Urinary bladder (tissue), 4 donors: ENCODE results near the gene PGM3. TPM values are rescaled to one million over a fixed set of nuclear protein-coding genes. Genes with fewer than 3 reads are reported as not detected.

Experiments
- DNase-seq: peaks from one replicate; pipeline ENCODE4 v3.0.0-alpha.2; 2015; ENCODE audit errors: extremely low spot score
- H3K27ac ChIP-seq: one replicate; pipeline ENCODE4 v1.5.1; 2013; ENCODE audit warnings: low read depth, mild to moderate bottlenecking, moderate library complexity
- H3K36me3 ChIP-seq: one replicate; pipeline ENCODE4 v1.6.1; 2013; ENCODE audit warnings: mild to moderate bottlenecking, moderate library complexity; ENCODE audit not compliant: insufficient read depth
- H3K4me1 ChIP-seq: one replicate; pipeline ENCODE4 v1.6.1; 2013; ENCODE audit warnings: mild to moderate bottlenecking, moderate library complexity; ENCODE audit not compliant: insufficient read depth
- H3K4me3 ChIP-seq: one replicate; pipeline ENCODE4 v1.5.1; 2013; ENCODE audit warnings: low read depth, low read length
- WGBS: extraction: QIAGEN DNeasy Blood & Tissue Kit; methylation state at CpG from one replicate; pipeline ENCODE4 v1.1.7; 2013; 5-methylcytosine and 5-hydroxymethylcytosine counted together
- polyA plus RNA-seq: library from polyadenylated mRNA; stranded (reverse); fragments of 200-250 nt; gene quantifications from one replicate; pipeline ENCODE4 v1.2.3, GENCODE V29; 2013
- total RNA-seq: library from RNA; depleted of rRNA; stranded (reverse); fragments of >200 nt; gene quantifications from one replicate; pipeline ENCODE4 v1.2.3, GENCODE V29; 2014
- donor health status: healthy with polysubstance abuse.
- donor health status: healthy.

The PGM3 gene
- total and polyA plus RNA-seq, 2 donors = 9.2 to 109 TPM

- DNase-seq = no peak
- Histone ChIP-seq H3K4me3 (no peak overlapping the region), H3K27ac (no peak overlapping the region), H3K36me3 (peaks cover 8% of the 10 kb centered on the region), H3K4me1 (no peaks in the 10 kb centered on the region)
Measured at GRCh38 chr6:83125425-83125824, 67.6 kb downstream of the PGM3 start.

- Histone ChIP-seq H3K4me1 (no peaks in the 10 kb centered on the region), H3K4me3 (no peak overlapping the region), H3K27ac (no peak overlapping the region), H3K36me3 (peaks cover 8% of the 10 kb centered on the region)
- no peak for DNase-seq
- 98% methylated on average over 3 of the region's 3 CpGs for WGBS
Measured at GRCh38 chr6:83124553-83124952, 68.5 kb downstream of the PGM3 start.

GRCh38 chr6:83119742-83120300 is 73.2 kb downstream of the PGM3 start:
- no peak for DNase-seq
- no peak overlapping the region for H3K4me3 ChIP-seq
- peaks cover 4% of the 10 kb centered on the region for H3K36me3 ChIP-seq
- no peaks in the 10 kb centered on the region for H3K4me1 ChIP-seq
- H3K27ac ChIP-seq = no peak overlapping the region
- WGBS = 89% methylated on average over 2 of the region's 2 CpGs

DNA sequence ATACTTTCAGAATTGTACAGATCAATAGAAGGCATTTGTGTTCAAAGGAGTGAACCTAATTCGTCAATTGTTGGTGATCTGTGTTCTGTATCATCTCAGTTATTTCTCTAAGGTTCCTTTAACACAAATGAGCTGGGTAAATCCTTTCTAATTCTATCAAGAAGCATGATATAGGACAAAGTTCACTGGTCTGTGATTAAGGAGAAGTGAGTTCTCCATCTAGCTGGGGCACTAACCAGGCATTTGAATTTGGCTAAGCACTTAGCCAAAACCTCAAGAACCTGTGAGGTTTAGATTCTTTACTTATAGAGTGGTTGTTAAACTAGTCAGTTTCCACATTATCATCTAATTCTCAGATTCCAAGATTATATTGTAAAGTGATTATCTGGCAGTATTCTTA is 75.3 kb downstream of the PGM3 start:
- DNase-seq = no peak
- H3K4me1 ChIP-seq = no peaks in the 10 kb centered on the region
- H3K27ac ChIP-seq = no peak overlapping the region
- H3K36me3 ChIP-seq = no peaks in the 10 kb centered on the region
- no peak overlapping the region for H3K4me3 ChIP-seq
- WGBS = 96% methylated on average over 1 of the region's 1 CpG

Other genes starting within 250 kb of the PGM3 start
- gene UBE3D, start 127.4 kb downstream of the PGM3 start, total RNA-seq = 17.3 TPM
- gene UBE3D, start 127.4 kb downstream of the PGM3 start, polyA plus RNA-seq = 4.0 TPM
- 72.4 TPM for gene DOP1A, start 125.6 kb downstream of the PGM3 start, total RNA-seq
- 9.9 TPM for gene DOP1A, start 125.6 kb downstream of the PGM3 start, polyA plus RNA-seq
- gene RWDD2A, start 92 bp upstream of the PGM3 start, total RNA-seq = 4.9 TPM
- 3.4 TPM for gene RWDD2A, start 92 bp upstream of the PGM3 start, polyA plus RNA-seq
- 12.3 TPM for gene ME1, start 237.8 kb upstream of the PGM3 start, total RNA-seq
- 23.4 TPM for gene ME1, start 237.8 kb upstream of the PGM3 start, polyA plus RNA-seq